Measurements from ENCODE around the gene TIMELESS.

DNA sequence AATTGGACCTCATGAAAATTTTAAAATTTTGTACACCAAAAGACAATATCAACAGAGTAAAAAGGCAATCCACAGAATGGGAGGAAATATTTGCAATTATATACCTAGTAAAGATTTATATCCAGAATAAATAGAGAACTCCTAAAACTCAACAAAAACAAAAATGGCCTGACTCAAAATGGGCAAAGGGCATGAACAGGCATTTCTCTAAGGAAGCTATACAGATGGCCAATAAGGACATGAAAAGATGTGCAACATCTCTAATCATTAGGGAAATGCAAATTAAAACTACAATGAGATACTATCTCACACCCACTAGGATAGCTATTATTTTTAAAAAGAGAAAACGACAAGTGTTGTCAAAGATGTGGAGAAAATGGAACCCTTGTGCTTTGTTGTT is 75.7 kb downstream of the TIMELESS start:
- TF ChIP-seq, protein P1, sequence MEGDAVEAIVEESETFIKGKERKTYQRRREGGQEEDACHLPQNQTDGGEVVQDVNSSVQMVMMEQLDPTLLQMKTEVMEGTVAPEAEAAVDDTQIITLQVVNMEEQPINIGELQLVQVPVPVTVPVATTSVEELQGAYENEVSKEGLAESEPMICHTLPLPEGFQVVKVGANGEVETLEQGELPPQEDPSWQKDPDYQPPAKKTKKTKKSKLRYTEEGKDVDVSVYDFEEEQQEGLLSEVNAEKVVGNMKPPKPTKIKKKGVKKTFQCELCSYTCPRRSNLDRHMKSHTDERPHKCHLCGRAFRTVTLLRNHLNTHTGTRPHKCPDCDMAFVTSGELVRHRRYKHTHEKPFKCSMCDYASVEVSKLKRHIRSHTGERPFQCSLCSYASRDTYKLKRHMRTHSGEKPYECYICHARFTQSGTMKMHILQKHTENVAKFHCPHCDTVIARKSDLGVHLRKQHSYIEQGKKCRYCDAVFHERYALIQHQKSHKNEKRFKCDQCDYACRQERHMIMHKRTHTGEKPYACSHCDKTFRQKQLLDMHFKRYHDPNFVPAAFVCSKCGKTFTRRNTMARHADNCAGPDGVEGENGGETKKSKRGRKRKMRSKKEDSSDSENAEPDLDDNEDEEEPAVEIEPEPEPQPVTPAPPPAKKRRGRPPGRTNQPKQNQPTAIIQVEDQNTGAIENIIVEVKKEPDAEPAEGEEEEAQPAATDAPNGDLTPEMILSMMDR (conservative IDR thresholded peaks at IDR 0.05; ENCODE audit: low read depth in 2 of 2): no peak
- TF ChIP-seq EZH2phosphoT487 (IDR thresholded peaks at IDR 0.05; ENCODE audit: unreplicated experiment): no peak
- no peak for TF ChIP-seq ZNF331 (CRISPR knock-in tag; IDR thresholded peaks at IDR 0.05; ENCODE audit: low read depth)
- TF ChIP-seq POLR2AphosphoS5 (IDR thresholded peaks at IDR 0.05; ENCODE audit: low read depth): no peak
- TF ChIP-seq ZNF114 (CRISPR knock-in tag; IDR thresholded peaks at IDR 0.05): no peak
- TF ChIP-seq, protein P2, sequence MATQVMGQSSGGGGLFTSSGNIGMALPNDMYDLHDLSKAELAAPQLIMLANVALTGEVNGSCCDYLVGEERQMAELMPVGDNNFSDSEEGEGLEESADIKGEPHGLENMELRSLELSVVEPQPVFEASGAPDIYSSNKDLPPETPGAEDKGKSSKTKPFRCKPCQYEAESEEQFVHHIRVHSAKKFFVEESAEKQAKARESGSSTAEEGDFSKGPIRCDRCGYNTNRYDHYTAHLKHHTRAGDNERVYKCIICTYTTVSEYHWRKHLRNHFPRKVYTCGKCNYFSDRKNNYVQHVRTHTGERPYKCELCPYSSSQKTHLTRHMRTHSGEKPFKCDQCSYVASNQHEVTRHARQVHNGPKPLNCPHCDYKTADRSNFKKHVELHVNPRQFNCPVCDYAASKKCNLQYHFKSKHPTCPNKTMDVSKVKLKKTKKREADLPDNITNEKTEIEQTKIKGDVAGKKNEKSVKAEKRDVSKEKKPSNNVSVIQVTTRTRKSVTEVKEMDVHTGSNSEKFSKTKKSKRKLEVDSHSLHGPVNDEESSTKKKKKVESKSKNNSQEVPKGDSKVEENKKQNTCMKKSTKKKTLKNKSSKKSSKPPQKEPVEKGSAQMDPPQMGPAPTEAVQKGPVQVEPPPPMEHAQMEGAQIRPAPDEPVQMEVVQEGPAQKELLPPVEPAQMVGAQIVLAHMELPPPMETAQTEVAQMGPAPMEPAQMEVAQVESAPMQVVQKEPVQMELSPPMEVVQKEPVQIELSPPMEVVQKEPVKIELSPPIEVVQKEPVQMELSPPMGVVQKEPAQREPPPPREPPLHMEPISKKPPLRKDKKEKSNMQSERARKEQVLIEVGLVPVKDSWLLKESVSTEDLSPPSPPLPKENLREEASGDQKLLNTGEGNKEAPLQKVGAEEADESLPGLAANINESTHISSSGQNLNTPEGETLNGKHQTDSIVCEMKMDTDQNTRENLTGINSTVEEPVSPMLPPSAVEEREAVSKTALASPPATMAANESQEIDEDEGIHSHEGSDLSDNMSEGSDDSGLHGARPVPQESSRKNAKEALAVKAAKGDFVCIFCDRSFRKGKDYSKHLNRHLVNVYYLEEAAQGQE (IDR thresholded peaks at IDR 0.05; ENCODE audit: unreplicated experiment): no peak
- TF ChIP-seq EZH2 (IDR thresholded peaks at IDR 0.05; ENCODE audit: low read depth, unreplicated experiment): no peak
- no peak for TF ChIP-seq CREB1 (CRISPR knock-in tag; IDR thresholded peaks at IDR 0.05; ENCODE audit: low read depth)
- no peak for TF ChIP-seq JUNB (IDR thresholded peaks at IDR 0.05; ENCODE audit: unreplicated experiment)
- no peak for TF ChIP-seq STAT1 (IDR thresholded peaks at IDR 0.05; ENCODE audit: unreplicated experiment)
- TF ChIP-seq, protein P3, sequence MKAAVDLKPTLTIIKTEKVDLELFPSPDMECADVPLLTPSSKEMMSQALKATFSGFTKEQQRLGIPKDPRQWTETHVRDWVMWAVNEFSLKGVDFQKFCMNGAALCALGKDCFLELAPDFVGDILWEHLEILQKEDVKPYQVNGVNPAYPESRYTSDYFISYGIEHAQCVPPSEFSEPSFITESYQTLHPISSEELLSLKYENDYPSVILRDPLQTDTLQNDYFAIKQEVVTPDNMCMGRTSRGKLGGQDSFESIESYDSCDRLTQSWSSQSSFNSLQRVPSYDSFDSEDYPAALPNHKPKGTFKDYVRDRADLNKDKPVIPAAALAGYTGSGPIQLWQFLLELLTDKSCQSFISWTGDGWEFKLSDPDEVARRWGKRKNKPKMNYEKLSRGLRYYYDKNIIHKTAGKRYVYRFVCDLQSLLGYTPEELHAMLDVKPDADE (IDR thresholded peaks at IDR 0.05): no peak

Measured in GM23338 (cell line).